GM12865 (cell line): Measurements from ENCODE around the gene ACOX3.

ENCODE experiments used
- DNase-seq: peaks from one replicate; pipeline ENCODE4 v3.0.0; 2010; ENCODE audit warnings: low read depth
- H3K4me3 ChIP-seq: 2 replicates; pipeline ENCODE4 v1.5.1; 2011; ENCODE audit warnings: mild to moderate bottlenecking, low read depth, low read length, control low read depth
- TF ChIP-seq, protein P1 (sequence below): IDR thresholded peaks from 2 replicates; pipeline ENCODE4 v1.5.1; 2011; ENCODE audit warnings: low read length, control low read depth, low read depth, inconsistent platforms; ENCODE audit not compliant: insufficient read depth; ENCODE audit errors: missing control alignments

Gene ACOX3

DNA sequence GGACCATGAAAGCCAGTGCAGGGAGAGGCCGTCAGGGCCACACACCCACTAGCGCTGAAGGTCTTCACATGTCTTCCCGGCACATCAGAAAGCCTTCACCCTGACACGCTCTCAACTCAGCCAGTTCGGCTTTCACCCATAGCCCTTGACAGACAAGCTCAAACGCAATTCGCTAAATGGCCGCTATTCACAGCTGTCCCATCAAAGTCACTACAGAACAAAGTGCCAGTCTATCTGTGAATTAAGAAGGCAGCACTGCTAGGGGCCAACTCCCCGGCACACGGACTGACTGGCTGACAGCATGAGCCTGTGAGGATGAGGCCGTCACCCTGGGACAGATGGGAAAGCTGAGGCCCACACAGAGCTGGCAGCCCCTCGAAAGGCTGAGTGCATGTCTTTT, 45.7 kb downstream of the ACOX3 start:
- no peak overlapping the region for H3K4me3 ChIP-seq
- DNase-seq: no peak
- TF ChIP-seq, protein P1, sequence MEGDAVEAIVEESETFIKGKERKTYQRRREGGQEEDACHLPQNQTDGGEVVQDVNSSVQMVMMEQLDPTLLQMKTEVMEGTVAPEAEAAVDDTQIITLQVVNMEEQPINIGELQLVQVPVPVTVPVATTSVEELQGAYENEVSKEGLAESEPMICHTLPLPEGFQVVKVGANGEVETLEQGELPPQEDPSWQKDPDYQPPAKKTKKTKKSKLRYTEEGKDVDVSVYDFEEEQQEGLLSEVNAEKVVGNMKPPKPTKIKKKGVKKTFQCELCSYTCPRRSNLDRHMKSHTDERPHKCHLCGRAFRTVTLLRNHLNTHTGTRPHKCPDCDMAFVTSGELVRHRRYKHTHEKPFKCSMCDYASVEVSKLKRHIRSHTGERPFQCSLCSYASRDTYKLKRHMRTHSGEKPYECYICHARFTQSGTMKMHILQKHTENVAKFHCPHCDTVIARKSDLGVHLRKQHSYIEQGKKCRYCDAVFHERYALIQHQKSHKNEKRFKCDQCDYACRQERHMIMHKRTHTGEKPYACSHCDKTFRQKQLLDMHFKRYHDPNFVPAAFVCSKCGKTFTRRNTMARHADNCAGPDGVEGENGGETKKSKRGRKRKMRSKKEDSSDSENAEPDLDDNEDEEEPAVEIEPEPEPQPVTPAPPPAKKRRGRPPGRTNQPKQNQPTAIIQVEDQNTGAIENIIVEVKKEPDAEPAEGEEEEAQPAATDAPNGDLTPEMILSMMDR: no peak

DNA sequence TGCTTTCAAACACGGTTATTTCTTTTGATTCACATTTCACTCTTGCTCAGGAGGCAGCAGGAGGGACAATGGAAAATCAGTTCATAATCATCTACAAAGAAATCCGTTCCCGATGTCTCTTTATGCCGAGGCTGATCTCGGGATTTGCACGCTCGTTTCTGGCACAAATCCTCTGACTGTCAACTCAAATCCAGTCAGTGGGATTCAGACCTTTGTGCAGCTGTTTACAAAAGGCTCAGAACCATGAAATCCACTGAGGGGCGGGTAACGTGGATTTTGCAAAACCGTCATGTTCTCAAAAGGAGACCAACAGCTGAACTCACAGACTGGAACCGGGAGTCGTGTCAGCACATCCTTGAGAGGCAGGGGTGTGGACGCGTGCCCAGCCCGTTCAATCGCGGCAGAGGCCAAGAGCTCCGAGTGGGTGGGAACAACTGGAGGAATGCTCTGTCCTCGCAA, 46.4 kb downstream of the ACOX3 start:
- TF ChIP-seq, protein P1: no peak
- no peak for DNase-seq

DNA sequence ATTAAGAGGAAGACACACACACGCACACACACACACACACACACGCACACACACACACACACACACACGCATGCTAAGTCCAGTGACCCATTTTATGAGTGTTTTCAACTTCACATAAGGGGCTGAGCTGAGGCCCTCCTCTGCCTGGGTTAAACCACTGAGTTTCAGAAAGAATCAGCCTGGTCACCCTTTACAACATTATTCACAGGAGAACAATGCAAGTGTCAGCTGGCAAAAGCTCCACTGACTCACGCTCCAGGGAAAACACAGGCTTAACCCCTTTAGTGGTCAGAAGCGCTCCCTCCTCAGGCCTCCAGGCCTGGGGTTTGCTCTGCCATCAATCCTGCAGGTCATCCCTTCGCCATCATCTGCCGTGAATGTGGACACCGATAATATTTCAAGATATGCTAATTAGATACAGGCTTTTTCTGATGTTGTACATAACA, 46.9 kb downstream of the ACOX3 start:
- peak; percentile 41 for DNase-seq
- H3K4me3 ChIP-seq: no peak overlapping the region
- TF ChIP-seq, protein P1: no peak

More for the DNA sequence above, 46.4 kb downstream of the ACOX3 start:
- no peak overlapping the region for H3K4me3 ChIP-seq

DNA sequence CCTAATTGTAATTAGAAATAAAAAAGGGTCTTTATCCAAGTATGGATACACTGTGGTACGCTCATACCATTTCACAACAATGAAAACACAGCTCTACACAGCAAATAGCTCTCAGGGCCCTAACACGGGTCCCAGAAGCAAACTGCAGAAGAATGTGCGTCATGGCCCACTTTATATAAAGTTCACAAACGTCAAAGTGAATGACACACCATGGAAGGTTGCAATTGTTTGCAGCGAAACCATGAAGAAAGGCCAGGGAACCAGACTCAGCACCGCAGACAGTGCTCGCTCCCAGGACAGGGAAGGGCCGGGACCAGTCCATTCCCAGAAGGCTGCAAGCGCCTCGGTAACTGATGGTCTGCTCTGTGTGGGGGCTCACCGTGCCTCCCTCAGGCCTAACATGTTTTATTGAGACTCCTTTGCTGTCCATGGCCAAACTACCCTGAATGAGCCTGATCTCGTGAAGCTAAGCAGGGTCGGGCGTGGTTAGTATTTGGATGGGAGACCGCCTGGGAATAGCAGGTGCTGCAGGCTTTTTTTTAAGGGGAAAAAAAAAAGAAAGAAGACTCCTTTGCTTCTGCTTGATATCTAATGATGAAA, 47.8 kb downstream of the ACOX3 start:
- no peak overlapping the region for H3K4me3 ChIP-seq
- DNase-seq: no peak
- TF ChIP-seq, protein P1: no peak

DNA sequence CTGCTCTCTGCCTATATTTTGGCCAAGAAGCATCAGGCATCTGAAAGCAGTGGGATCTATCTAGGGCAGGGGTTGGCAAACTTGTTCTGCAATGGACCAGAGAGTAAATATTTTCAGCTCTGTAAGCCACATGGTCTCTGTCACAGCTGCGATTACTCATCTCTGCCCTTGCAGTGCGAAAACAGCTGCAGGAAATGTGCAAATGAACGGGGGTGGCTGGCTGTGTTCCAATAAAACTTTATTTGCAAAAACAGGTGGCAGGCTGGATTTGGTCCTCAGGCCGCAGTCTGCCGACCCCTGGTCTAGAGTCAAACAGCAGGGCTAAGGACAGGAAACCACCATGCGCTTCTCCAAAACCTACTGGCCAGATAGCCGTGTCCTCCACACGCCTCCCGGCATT, 48.6 kb downstream of the ACOX3 start:
- no peak overlapping the region for H3K4me3 ChIP-seq
- TF ChIP-seq, protein P1: no peak
- DNase-seq: peak; percentile 84

DNA sequence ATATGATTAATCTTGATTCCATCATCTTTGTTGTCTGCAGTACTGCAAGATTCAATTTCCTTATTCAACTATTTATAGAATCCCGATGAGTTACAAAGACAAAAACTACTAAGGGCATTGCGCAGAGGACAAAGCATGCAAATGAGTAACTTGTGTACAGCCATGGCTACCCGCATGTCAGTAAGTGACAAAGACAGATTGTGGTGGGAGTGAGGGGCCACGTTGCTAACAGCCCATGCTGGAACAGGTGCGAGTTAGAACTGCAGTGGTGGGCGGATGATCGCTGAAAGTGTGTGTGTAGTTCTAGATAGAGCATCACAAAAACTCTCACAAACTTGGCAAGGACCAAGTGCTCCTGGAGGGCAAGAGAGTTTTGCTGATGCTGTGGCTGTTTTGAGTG, 49.5 kb downstream of the ACOX3 start:
- TF ChIP-seq, protein P1: no peak
- no peak overlapping the region for H3K4me3 ChIP-seq

DNA sequence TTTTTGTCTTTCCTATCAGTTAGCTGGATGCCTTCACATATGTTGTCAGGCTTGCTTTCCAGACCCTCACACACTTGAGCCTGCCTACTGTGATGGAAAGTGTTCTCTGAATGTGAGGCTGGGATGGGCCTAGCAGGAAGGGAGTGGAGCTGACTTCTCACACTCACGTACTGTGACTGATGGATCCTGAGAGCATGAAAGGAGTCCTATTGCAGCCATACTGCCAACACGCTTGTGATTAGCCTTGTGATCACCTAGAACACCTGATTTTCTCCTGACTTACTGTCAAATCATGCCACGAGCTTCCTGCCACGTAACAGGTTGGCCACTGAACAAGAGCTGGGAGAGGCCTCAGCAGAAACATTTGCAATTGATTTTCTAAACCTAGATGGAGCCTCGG, 49.9 kb downstream of the ACOX3 start:
- TF ChIP-seq, protein P1: no peak
- H3K4me3 ChIP-seq: no peak overlapping the region
- DNase-seq: no peak

More for the DNA sequence above, 49.5 kb downstream of the ACOX3 start:
- no peak for DNase-seq
